Measurements from ENCODE around the gene TCP11L2. TPM values are rescaled to one million over a fixed set of nuclear protein-coding genes. Genes with fewer than 3 reads are reported as not detected.
A peak's percentile ranks its signal among the peaks of the same experiment; 100 is the strongest.

The TCP11L2 gene
- total RNA-seq, 3 donors from 2014 or later = 2.5 to 3.9 (median 2.6) TPM

- ATAC-seq (no peak), DNase-seq (no peak)
- Mint-ChIP-seq H3K4me1 (ENCODE audit: low read depth) (peaks cover 17% of the 10 kb centered on the region), H3K9me3 (no peaks in the 10 kb centered on the region), H3K36me3 (ENCODE audit: insufficient read depth) (no peaks in the 10 kb centered on the region), H3K27me3 (ENCODE audit: low read depth) (no peaks in the 10 kb centered on the region), H3K4me3 (no peak overlapping the region)
Observed at GRCh38 chr12:106290666-106291065, 11.9 kb upstream of the TCP11L2 start.

- H3K36me3 Mint-ChIP-seq (ENCODE audit: insufficient read depth) = no peaks in the 10 kb centered on the region
- H3K4me1 Mint-ChIP-seq (ENCODE audit: low read depth) = peaks cover 17% of the 10 kb centered on the region
- H3K9me3 Mint-ChIP-seq = no peaks in the 10 kb centered on the region
- ATAC-seq (no peak), DNase-seq (no peak)
- H3K4me3 Mint-ChIP-seq = no peak overlapping the region
- H3K27me3 Mint-ChIP-seq (ENCODE audit: low read depth) = no peaks in the 10 kb centered on the region
Observed at GRCh38 chr12:106291342-106291741, 11.2 kb upstream of the TCP11L2 start.

- DNase-seq (no peak), ATAC-seq (no peak)
- Mint-ChIP-seq H3K36me3 (ENCODE audit: insufficient read depth) (no peaks in the 10 kb centered on the region), H3K4me3 (no peak overlapping the region), H3K27me3 (ENCODE audit: low read depth) (no peaks in the 10 kb centered on the region), H3K4me1 (ENCODE audit: low read depth) (peaks cover 18% of the 10 kb centered on the region), H3K9me3 (no peaks in the 10 kb centered on the region)
Observed at GRCh38 chr12:106292339-106292738, 10.2 kb upstream of the TCP11L2 start.

- no peak for DNase-seq
- H3K36me3 Mint-ChIP-seq (ENCODE audit: insufficient read depth) = no peaks in the 10 kb centered on the region
- H3K9me3 Mint-ChIP-seq = no peaks in the 10 kb centered on the region
- ATAC-seq = no peak
- H3K27me3 Mint-ChIP-seq (ENCODE audit: low read depth) = no peaks in the 10 kb centered on the region
- peaks cover 14% of the 10 kb centered on the region for H3K4me1 Mint-ChIP-seq (ENCODE audit: low read depth)
- no peak overlapping the region for H3K4me3 Mint-ChIP-seq
Observed at GRCh38 chr12:106296179-106296877, 6.2 kb upstream of the TCP11L2 start.

- no peak for DNase-seq
Observed at GRCh38 chr12:106297075-106297474, 5.5 kb upstream of the TCP11L2 start.

DNA sequence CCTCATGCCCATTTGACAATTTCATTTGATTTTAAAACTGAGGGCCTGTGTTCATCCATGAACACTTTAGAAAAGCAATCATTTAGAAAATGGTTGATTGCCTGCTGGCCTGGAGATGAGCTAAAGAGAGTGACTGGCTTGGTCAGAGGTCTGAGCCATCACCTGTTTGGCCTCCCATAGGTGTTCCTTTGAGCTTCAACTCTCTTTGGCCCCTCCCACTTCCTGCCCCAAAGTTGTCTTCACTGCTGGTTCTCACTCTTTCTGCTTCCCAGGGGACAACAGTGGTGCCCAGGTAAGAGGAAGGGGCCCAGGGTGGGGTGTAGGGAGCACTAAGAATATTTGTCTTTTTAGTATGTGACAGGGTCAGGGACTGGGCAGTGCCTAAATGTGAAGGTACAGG is 4.9 kb upstream of the TCP11L2 start:
- Mint-ChIP-seq H3K4me1 (ENCODE audit: low read depth) (peaks cover 21% of the 10 kb centered on the region), H3K4me3 (no peak overlapping the region), H3K27me3 (ENCODE audit: low read depth) (no peaks in the 10 kb centered on the region), H3K9me3 (no peaks in the 10 kb centered on the region), H3K36me3 (ENCODE audit: insufficient read depth) (no peaks in the 10 kb centered on the region)
- ATAC-seq = no peak
- no peak for DNase-seq

More at GRCh38 chr12:106297075-106297474, 5.5 kb upstream of the TCP11L2 start:
- no peaks in the 10 kb centered on the region for H3K36me3 Mint-ChIP-seq (ENCODE audit: insufficient read depth)
- no peak for ATAC-seq
- peaks cover 21% of the 10 kb centered on the region for H3K4me1 Mint-ChIP-seq (ENCODE audit: low read depth)
- H3K9me3 Mint-ChIP-seq = no peaks in the 10 kb centered on the region
- H3K27me3 Mint-ChIP-seq (ENCODE audit: low read depth) = no peaks in the 10 kb centered on the region
- no peak overlapping the region for H3K4me3 Mint-ChIP-seq

- Mint-ChIP-seq H3K36me3 (ENCODE audit: insufficient read depth) (no peaks in the 10 kb centered on the region), H3K9me3 (no peaks in the 10 kb centered on the region), H3K4me1 (ENCODE audit: low read depth) (peaks cover 31% of the 10 kb centered on the region), H3K4me3 (no peak overlapping the region), H3K27me3 (ENCODE audit: low read depth) (no peaks in the 10 kb centered on the region)
- no peak for DNase-seq
- no peak for ATAC-seq
Observed at GRCh38 chr12:106299202-106299774, 3.2 kb upstream of the TCP11L2 start.

- Mint-ChIP-seq H3K9me3 (no peaks in the 10 kb centered on the region), H3K4me1 (ENCODE audit: low read depth) (peaks cover 46% of the 10 kb centered on the region), H3K36me3 (ENCODE audit: insufficient read depth) (peaks cover 6% of the 10 kb centered on the region), H3K4me3 (peak overlapping the region; percentile 81), H3K27me3 (ENCODE audit: low read depth) (no peaks in the 10 kb centered on the region)
- ATAC-seq (no peak), DNase-seq (no peak)
Observed at GRCh38 chr12:106300761-106301160, 1.8 kb upstream of the TCP11L2 start.

DNA sequence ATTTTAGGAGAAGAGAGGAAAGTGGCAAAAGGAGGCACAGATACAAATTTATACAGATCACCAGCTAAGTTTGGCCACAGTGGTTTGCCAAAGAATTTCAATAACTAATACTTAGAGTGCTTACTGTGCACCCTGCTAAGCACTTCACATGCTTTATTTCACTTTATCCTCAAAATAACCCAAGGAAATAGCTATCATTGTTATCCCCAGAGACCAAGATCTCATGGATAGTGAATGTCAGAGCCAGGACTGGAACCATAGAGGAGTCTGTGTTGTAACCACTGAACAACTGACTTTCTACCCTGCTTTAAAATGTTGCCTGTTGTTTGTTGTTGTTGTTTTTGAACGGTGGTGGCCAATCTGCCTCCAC is 1.3 kb upstream of the TCP11L2 start:
- peaks cover 6% of the 10 kb centered on the region for H3K36me3 Mint-ChIP-seq (ENCODE audit: insufficient read depth)
- DNase-seq (no peak), ATAC-seq (no peak)
- peaks cover 51% of the 10 kb centered on the region for H3K4me1 Mint-ChIP-seq (ENCODE audit: low read depth)
- H3K4me3 Mint-ChIP-seq = peak overlapping the region; percentile 81
- H3K9me3 Mint-ChIP-seq = no peaks in the 10 kb centered on the region
- no peaks in the 10 kb centered on the region for H3K27me3 Mint-ChIP-seq (ENCODE audit: low read depth)

DNA sequence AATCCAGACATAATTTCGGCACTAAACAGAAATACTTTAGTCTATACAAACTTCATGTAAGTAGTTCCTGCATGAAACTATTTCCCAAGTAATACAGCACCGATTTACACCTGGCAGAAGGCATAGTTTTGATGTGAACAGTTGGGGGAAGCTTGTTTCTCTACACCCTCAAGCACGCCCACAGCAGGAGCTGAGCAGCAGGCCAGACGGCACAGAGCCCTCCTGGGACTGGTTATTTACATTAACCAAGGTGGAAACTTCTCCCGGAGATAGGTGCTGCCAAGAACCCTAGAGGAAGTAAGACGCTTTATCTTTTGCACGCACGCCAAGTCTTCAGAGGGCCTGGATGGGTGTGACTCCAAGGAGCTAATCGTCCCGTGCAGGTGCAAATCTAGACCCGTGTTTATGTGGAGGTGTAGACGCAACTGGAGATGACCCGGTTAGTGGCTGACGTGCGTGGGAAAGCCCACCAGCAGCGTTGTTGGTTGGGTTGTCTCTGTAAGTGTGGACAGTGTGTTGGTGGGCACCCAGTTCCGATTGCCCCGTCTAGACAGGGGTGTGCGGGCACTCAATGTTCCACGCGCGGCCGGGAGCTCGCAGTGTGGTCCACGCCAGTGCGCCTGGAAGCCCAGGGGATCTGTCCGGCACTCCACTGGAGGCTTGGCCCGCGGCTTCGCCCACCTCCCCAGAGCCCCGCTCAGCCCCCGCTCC is 767 bp upstream of the TCP11L2 start:
- ATAC-seq = peak; percentile 36
- Mint-ChIP-seq H3K4me3 (peak overlapping the region; percentile 81), H3K36me3 (ENCODE audit: insufficient read depth) (peaks cover 6% of the 10 kb centered on the region), H3K27me3 (ENCODE audit: low read depth) (no peaks in the 10 kb centered on the region), H3K9me3 (no peaks in the 10 kb centered on the region), H3K4me1 (ENCODE audit: low read depth) (peaks cover 56% of the 10 kb centered on the region)
- DNase-seq = peak; percentile 34

GRCh38 chr12:106303202-106303820 is 778 bp downstream of the TCP11L2 start:
- ATAC-seq = peak; percentile 42 to 44
- H3K9me3 Mint-ChIP-seq = no peaks in the 10 kb centered on the region
- H3K36me3 Mint-ChIP-seq (ENCODE audit: insufficient read depth) = peaks cover 8% of the 10 kb centered on the region
- peak overlapping the region; percentile 93 for H3K4me3 Mint-ChIP-seq
- DNase-seq = peak; percentile 67
- H3K4me1 Mint-ChIP-seq (ENCODE audit: low read depth) = peaks cover 57% of the 10 kb centered on the region
- H3K27me3 Mint-ChIP-seq (ENCODE audit: low read depth) = no peaks in the 10 kb centered on the region

DNA sequence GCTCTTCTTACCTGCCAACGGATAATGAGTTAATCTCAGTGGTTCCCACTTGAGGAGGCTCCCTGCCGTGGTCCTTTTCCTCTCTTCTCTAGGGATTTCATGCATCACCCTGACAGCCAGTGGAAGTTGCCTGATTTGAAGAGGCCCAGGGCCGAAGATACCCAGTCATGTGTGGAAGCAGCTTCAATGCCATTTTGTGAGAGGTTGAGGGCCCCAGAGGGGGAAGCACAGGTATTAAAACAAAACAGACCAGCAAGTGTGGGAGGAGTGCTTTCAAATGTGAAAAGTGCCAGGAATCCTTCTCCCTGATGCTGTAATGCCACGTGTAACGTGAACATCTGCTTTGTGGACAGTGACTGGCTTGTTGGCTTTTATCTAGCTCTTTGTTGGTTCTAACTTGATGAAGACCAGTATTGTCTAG is 1.5 kb downstream of the TCP11L2 start:
- Mint-ChIP-seq H3K36me3 (ENCODE audit: insufficient read depth) (peaks cover 8% of the 10 kb centered on the region), H3K4me1 (ENCODE audit: low read depth) (peaks cover 64% of the 10 kb centered on the region), H3K27me3 (ENCODE audit: low read depth) (no peaks in the 10 kb centered on the region), H3K4me3 (peak overlapping the region; percentile 93), H3K9me3 (no peaks in the 10 kb centered on the region)
- ATAC-seq (no peak), DNase-seq (no peak)

GRCh38 chr12:106304797-106305196 is 2.3 kb downstream of the TCP11L2 start:
- peaks cover 68% of the 10 kb centered on the region for H3K4me1 Mint-ChIP-seq (ENCODE audit: low read depth)
- H3K27me3 Mint-ChIP-seq (ENCODE audit: low read depth) = no peaks in the 10 kb centered on the region
- H3K36me3 Mint-ChIP-seq (ENCODE audit: insufficient read depth) = peaks cover 8% of the 10 kb centered on the region
- peak overlapping the region; percentile 93 for H3K4me3 Mint-ChIP-seq
- ATAC-seq (no peak), DNase-seq (no peak)
- no peaks in the 10 kb centered on the region for H3K9me3 Mint-ChIP-seq

DNA sequence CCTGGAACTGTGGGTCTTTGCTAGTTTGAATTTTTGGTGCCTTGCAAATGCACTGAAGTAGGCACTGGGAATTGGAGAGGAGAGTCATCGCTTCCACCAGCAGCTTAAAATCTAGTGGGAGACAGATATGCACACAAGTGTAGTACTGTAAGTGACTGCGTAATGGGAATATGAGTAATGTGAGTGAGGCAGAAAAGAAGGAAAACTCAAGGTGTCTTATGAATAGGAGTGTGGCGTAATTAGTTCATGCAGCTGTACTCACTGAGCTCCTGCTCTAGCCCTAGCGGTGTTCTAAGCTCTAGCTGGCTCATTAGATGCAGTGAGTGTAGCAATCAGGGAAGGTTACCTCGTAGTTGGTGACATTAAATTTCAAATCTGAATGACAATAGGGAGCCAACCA is 2.8 kb downstream of the TCP11L2 start:
- Mint-ChIP-seq H3K36me3 (ENCODE audit: insufficient read depth) (peaks cover 13% of the 10 kb centered on the region), H3K4me3 (peak overlapping the region; percentile 3), H3K27me3 (ENCODE audit: low read depth) (no peaks in the 10 kb centered on the region), H3K9me3 (no peaks in the 10 kb centered on the region), H3K4me1 (ENCODE audit: low read depth) (peaks cover 73% of the 10 kb centered on the region)
- DNase-seq (no peak), ATAC-seq (no peak)

Measured in activated T-cell treated with anti-CD3 and anti-CD28 coated beads, Interleukin-2, amount 50 U/mL, for 4 hours (primary cell).